Ishikawa (cell line): ENCODE results near the gene PHACTR4.

Experiments
- CEBPB ChIP-seq: IDR thresholded peaks from 2 replicates; pipeline ENCODE4 v1.6.1; 2012
- EGR1 ChIP-seq: IDR thresholded peaks from 2 replicates; pipeline ENCODE4 v1.6.1; 2012
- EP300 ChIP-seq: IDR thresholded peaks from 2 replicates; pipeline ENCODE4 v1.6.1; 2012; ENCODE audit warnings: borderline replicate concordance
- NFIC ChIP-seq: IDR thresholded peaks from 2 replicates; pipeline ENCODE4 v1.6.1; 2012
- TAF1 ChIP-seq: IDR thresholded peaks from 2 replicates; pipeline ENCODE4 v1.6.1; 2012; ENCODE audit warnings: low read depth, mild to moderate bottlenecking
- TF ChIP-seq, protein P1 (sequence below): IDR thresholded peaks from 2 replicates; pipeline ENCODE4 v1.6.1; 2012

DNA sequence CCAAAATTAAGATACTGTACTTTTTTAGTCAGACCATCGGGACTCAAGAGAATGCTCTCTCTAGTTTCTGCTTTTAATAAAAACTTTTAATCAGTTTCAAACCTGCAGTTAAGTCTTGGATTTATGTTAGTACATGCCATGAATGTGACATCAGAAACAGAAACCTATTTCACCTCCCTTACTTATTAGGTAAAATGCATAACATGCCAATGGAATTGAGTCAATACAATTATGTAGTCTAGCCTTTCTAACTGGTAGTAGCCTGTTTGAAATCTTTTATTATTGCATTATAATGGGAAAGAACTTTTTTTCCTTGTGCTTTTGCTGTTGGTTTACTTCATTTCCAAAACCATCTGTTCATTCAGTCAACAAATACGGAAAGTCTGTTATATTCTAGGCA lies 4.8 kb downstream of the PHACTR4 start:
- no peak for TF ChIP-seq CEBPB
- TF ChIP-seq EGR1, result no peak
- no peak; the same call in 1 of the 2 replicates for TF ChIP-seq EP300
- no peak for TF ChIP-seq NFIC
- no peak for TF ChIP-seq TAF1
- TF ChIP-seq, protein P1, sequence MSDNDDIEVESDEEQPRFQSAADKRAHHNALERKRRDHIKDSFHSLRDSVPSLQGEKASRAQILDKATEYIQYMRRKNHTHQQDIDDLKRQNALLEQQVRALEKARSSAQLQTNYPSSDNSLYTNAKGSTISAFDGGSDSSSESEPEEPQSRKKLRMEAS, result no peak
